B cell (primary cell): ENCODE data around the gene CD40. TPM values are rescaled to one million over a fixed set of nuclear protein-coding genes. Genes with fewer than 3 reads are reported as not detected.

Source experiments
- ATAC-seq: fragments of 200-7000 bp; cut with Tn5 transposase; one replicate; pipeline ENCODE4 v1.10.0; 2021; ENCODE audit warnings: low read depth, mild to moderate bottlenecking, moderate number of reproducible peaks, moderate library complexity
- CTCF ChIA-PET: fragments of 350-600 bp; sonication (Branson Sonifier 250); formaldehyde crosslinking; loops from one replicate; lab custom pipeline; 2021; ENCODE audit warnings: antibody characterized with exemption, inconsistent platforms; lab: Charles Lee
- POLR2A ChIA-PET: fragments of 350-600 bp; sonication (Branson Sonifier 250); formaldehyde crosslinking; loops from one replicate; lab custom pipeline; 2021; ENCODE audit warnings: antibody characterized with exemption; lab: Charles Lee
- DNase-seq: peaks from one replicate; pipeline ENCODE4 v3.0.0; 2013
- H2AFZ ChIP-seq: 2 replicates; pipeline ENCODE4 v1.6.1; 2012; ENCODE audit warnings: mild to moderate bottlenecking, low read depth, low read length; ENCODE audit not compliant: insufficient read depth, poor library complexity, severe bottlenecking
- H3K27ac ChIP-seq, 2 donors: 1 replicate in 1 of 2; 2 replicates in 1 of 2; pipeline ENCODE4 v1.5.1; 2012 to 2013; ENCODE audit warnings: low read length in 2 of 2, mild to moderate bottlenecking in 2 of 2, moderate library complexity in 1 of 2
- H3K27me3 ChIP-seq, 4 experiments: fragments of 200-600 bp in 1 of 4; sonication (generic) in 1 of 4; replicated peaks in 1 of 4; 1 replicate in 2 of 4; 2 replicates in 2 of 4; pipeline versions ENCODE4 v1.6.1 to v1.7.0; 2013 to 2016; ENCODE audit warnings: low read length in 3 of 4, mild to moderate bottlenecking in 2 of 4, mixed read lengths in 1 of 4, moderate library complexity in 1 of 4; ENCODE audit not compliant: insufficient read depth in 4 of 4, control insufficient read depth in 3 of 4; ENCODE audit errors: control extremely low read depth in 1 of 4
- H3K36me3 ChIP-seq, 2 experiments: replicated peaks in 1 of 2; 1 replicate in 1 of 2; 2 replicates in 1 of 2; pipeline versions ENCODE4 v1.6.1 to v1.7.1; 2013; ENCODE audit warnings: low read length in 1 of 2; ENCODE audit not compliant: insufficient read depth in 2 of 2, control insufficient read depth in 1 of 2; ENCODE audit errors: control extremely low read depth in 1 of 2, extremely low read depth in 1 of 2
- H3K4me1 ChIP-seq, 2 donors: fragments of 200-600 bp in 1 of 2; sonication (generic) in 1 of 2; 1 replicate in 1 of 2; 2 replicates in 1 of 2; pipeline versions ENCODE4 v1.5.1 to v1.6.1; 2013 to 2017; ENCODE audit warnings: low read length in 2 of 2; ENCODE audit not compliant: control insufficient read depth in 2 of 2, insufficient read depth in 2 of 2
- H3K4me2 ChIP-seq: replicated peaks from 2 replicates; pipeline ENCODE3; 2012; ENCODE audit warnings: mild to moderate bottlenecking, low read depth, low read length; ENCODE audit not compliant: poor library complexity, severe bottlenecking
- H3K4me3 ChIP-seq, 5 experiments: fragments of 200-600 bp in 1 of 5; sonication (generic) in 1 of 5; 1 replicate in 3 of 5; 2 replicates in 2 of 5; pipeline versions ENCODE4 v1.5.1 to v1.7.0; 2011 to 2016; ENCODE audit warnings: low read length in 4 of 5, mild to moderate bottlenecking in 4 of 5, low read depth in 2 of 5, control low read depth in 1 of 5, moderate library complexity in 1 of 5; ENCODE audit not compliant: insufficient read depth in 1 of 5; ENCODE audit errors: control extremely low read depth in 1 of 5, extremely low read depth in 1 of 5
- H3K79me2 ChIP-seq: fragments of 200-600 bp; sonication (generic); one replicate; pipeline ENCODE4 v1.6.0; 2016; ENCODE audit warnings: low read length; ENCODE audit not compliant: control insufficient read depth, insufficient read depth
- H3K9ac ChIP-seq: fragments of 200-600 bp; sonication (generic); 2 replicates; pipeline ENCODE4 v1.6.1; 2017; ENCODE audit warnings: mild to moderate bottlenecking, low read length, moderate library complexity
- H3K9me3 ChIP-seq, 3 donors: one replicate each; pipeline versions ENCODE4 v1.6.1 to v1.7.1; 2013; ENCODE audit warnings: low read length in 2 of 3; ENCODE audit not compliant: control insufficient read depth in 2 of 3, insufficient read depth in 1 of 3; ENCODE audit errors: control extremely low read depth in 1 of 3
- H4K20me1 ChIP-seq: 2 replicates; pipeline ENCODE4 v1.6.0; 2012; ENCODE audit warnings: mild to moderate bottlenecking, low read length; ENCODE audit not compliant: insufficient read depth, control insufficient read depth, poor library complexity, severe bottlenecking
- H3K27ac Mint-ChIP-seq: one replicate; pipeline ENCODE4 v1.8.0; 2021; ENCODE audit warnings: mixed read lengths
- H3K27me3 Mint-ChIP-seq: one replicate; pipeline ENCODE4 v1.8.0; 2021; ENCODE audit warnings: mixed read lengths
- H3K4me1 Mint-ChIP-seq: one replicate; pipeline ENCODE4 v1.8.0; 2021; ENCODE audit warnings: mixed read lengths
- H3K4me3 Mint-ChIP-seq: one replicate; pipeline ENCODE4 v1.8.0; 2021; ENCODE audit warnings: mixed read lengths
- H3K9me3 Mint-ChIP-seq: one replicate; pipeline ENCODE4 v1.8.0; 2022; ENCODE audit warnings: mixed read lengths; ENCODE audit not compliant: insufficient read depth
- CTCF ChIP-seq: fragments of 200-600 bp; IDR thresholded peaks from one replicate; pipeline ENCODE4 v1.8.0; 2022; ENCODE audit warnings: antibody characterized with exemption, mild to moderate bottlenecking
- EZH2 ChIP-seq: IDR thresholded peaks from 2 replicates; pipeline ENCODE4 v1.6.1; 2012; ENCODE audit warnings: borderline replicate concordance, low read depth, mild to moderate bottlenecking, moderate library complexity, low read length; ENCODE audit not compliant: insufficient read depth, poor library complexity, severe bottlenecking
- WGBS: methylation state at CpG from one replicate; pipeline ENCODE4 v1.1.5; 2013; ENCODE audit warnings: missing lambda C conversion rate; ENCODE audit not compliant: insufficient coverage; 5-methylcytosine and 5-hydroxymethylcytosine counted together
- intact Hi-C: fragments of 100-400 bp; cut with micrococcal nuclease; formaldehyde crosslinking; loops from one replicate; pipeline ENCODE4 v1.10.0; 2022
- polyA plus RNA-seq: library from polyadenylated mRNA; depleted of rRNA; stranded (reverse); fragments of >200 nt; gene quantifications from 2 replicates; pipeline ENCODE4 v1.2.3, GENCODE V29; 2012
- total RNA-seq, 2 donors: library from RNA; stranded (reverse); fragments of 120-200 nt in 1 of 2; gene quantifications; 1 replicate in 1 of 2; 2 replicates in 1 of 2; pipeline versions ENCODE4 v1.2.3 to v1.2.4, GENCODE V29; 2013 to 2022

Gene CD40
- total and polyA plus RNA-seq, 2 donors (not counting 1 experiment from before 2014, with no cell fraction given), result 210 to 215 TPM

DNA sequence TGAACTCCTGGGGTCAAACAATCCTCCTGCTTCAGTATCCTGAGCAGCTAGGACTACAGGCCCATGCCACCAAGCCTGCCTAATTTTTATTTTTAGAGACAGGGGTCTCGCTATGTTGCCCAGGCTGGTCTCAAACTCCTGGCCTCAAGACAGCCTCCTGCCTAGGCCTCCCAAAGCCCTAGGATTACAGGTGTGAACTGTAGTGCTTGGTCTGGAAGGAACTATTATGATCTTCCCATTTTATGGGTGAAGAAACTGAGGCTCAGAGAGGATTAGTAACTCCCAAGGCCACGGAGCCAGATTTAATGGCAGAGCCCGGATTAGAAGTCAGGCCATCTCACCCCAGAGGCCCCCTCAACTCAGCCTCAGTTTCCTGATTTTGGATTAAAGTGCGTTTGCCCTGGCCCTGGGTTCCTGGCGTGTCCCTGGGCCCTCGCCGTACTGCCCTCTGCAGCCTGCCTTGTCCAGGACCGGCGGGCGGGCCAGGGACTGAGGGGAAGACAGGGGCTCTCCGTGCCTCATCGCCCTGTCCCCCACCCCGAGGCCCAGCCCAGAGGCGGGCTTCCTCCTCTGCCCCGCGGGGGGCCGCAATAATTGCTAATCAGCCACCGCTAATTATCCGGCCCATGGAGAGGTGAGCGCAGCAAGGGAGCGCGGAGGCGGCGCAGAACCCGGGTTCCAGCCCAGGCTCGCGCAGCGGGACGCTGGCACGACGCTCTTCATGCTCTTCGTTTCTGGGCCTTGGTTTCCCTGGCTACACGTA lies 34.9 kb downstream of the CD40 start:
- no peaks in the 10 kb centered on the region for H3K36me3 ChIP-seq
- H3K79me2 ChIP-seq, result no peaks in the 10 kb centered on the region
- no peaks in the 10 kb centered on the region for H3K9me3 Mint-ChIP-seq
- peaks cover 24% of the 10 kb centered on the region for H3K27me3 Mint-ChIP-seq
- no peak for ATAC-seq
- peaks cover 0 to 12% (median 0%) of the 10 kb centered on the region in 4 experiments for H3K27me3 ChIP-seq
- 67% methylated on average over 33 of the region's 33 CpGs for whole genome bisulfite sequencing
- H2AFZ ChIP-seq, result no peak overlapping the region
- H3K4me2 ChIP-seq, result no peak overlapping the region
- no peak overlapping the region for H3K4me3 Mint-ChIP-seq
- H3K9ac ChIP-seq, result no peak overlapping the region
- H3K27ac Mint-ChIP-seq, result no peak overlapping the region
- no peaks in the 10 kb centered on the region for H3K4me1 Mint-ChIP-seq
- TF ChIP-seq CTCF, result no peak
- no peak for TF ChIP-seq EZH2
- intact Hi-C loops, result no loop called here
- no peak overlapping the region for H3K4me3 ChIP-seq
- CTCF ChIA-PET, result interaction anchor here (1.5 kb wide), 1 partner anchor 30 kb away, joined by 3 read pairs; no protein-coding TSS in a partner anchor
- POLR2A ChIA-PET, result no interaction called here
- DNase-seq, result no peak
- H4K20me1 ChIP-seq, result no peaks in the 10 kb centered on the region
- H3K4me1 ChIP-seq, result no peaks in the 10 kb centered on the region
- no peaks in the 10 kb centered on the region for H3K9me3 ChIP-seq
- no peak overlapping the region for H3K27ac ChIP-seq

DNA sequence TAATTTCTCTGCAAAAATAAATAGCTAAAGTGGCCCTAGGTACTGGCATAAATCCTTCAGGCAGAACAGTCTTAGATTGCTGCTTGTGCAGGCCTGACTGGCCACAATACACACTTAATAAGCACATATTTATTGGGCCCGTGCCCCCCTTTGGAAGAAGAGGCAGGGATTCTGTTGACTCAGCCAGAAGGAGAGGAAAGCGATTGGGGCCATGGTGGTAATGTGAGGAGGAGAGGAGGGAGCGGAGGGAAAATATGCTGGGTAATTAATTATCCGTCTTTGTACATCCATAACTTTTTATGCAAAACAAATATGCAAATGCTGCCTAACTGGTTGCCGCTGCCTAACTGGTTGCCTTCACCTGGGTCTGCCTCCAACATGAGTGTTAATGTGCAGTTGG lies 36.2 kb downstream of the CD40 start:
- ATAC-seq, result no peak
- no peak for TF ChIP-seq CTCF
- no peak for TF ChIP-seq EZH2
- Histone ChIP-seq H3K27ac (no peak overlapping the region), H2AFZ (no peak overlapping the region), H3K27me3 (peaks cover 0 to 12% (median 0%) of the 10 kb centered on the region in 4 experiments), H3K36me3 (no peaks in the 10 kb centered on the region), H4K20me1 (no peaks in the 10 kb centered on the region), H3K79me2 (no peaks in the 10 kb centered on the region), H3K9ac (no peak overlapping the region), H3K4me3 (no peak overlapping the region), H3K4me1 (no peaks in the 10 kb centered on the region), H3K4me2 (no peak overlapping the region), H3K9me3 (no peaks in the 10 kb centered on the region)
- intact Hi-C loops, result no loop called here
- H3K4me1 Mint-ChIP-seq, result no peaks in the 10 kb centered on the region
- H3K27me3 Mint-ChIP-seq, result peaks cover 33% of the 10 kb centered on the region
- no peaks in the 10 kb centered on the region for H3K9me3 Mint-ChIP-seq
- WGBS, result no CpG with 5 or more reads among the region's 5 CpGs
- no peak for DNase-seq
- POLR2A ChIA-PET, result no interaction called here
- H3K27ac Mint-ChIP-seq, result no peak overlapping the region
- CTCF ChIA-PET, result no interaction called here
- H3K4me3 Mint-ChIP-seq, result no peak overlapping the region
